Superior temporal gyrus (tissue), 1 donor: ENCODE measurements around the gene AKT1.

Experiments used
- DNase-seq: peaks from one replicate; pipeline ENCODE4 v3.0.0-alpha.2; 2016; ENCODE audit errors: extremely low spot score

Gene AKT1

DNA sequence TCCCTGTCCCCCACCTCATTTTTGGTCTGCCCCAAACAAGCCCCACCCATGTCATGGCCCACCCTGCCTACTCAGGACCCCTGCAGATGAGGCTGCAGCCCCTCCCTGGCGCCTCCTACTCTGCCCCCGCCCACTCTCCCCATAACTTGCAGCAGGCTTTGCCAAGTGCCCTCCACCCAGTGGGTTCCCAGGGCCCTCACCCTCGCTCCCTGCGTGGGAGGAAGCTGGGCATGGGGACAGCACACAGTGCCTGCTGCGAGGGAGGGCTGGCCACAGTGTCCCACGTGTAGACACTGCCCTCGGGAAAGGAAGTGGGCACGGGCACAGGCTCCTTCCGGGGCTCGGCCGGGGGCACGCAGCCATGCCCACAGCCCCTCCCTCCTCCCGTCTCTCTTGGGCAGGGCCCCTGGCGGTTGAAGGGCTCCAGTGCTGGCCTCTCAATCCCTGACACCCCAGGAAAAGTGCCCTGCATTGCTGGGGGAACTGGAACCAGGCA lies 9.4 kb downstream of the AKT1 start:
- DNase-seq: no peak

- DNase-seq: no peak
These were observed 9.9 kb downstream of the AKT1 start for GRCh38 chr14:104785708-104786080.

DNA sequence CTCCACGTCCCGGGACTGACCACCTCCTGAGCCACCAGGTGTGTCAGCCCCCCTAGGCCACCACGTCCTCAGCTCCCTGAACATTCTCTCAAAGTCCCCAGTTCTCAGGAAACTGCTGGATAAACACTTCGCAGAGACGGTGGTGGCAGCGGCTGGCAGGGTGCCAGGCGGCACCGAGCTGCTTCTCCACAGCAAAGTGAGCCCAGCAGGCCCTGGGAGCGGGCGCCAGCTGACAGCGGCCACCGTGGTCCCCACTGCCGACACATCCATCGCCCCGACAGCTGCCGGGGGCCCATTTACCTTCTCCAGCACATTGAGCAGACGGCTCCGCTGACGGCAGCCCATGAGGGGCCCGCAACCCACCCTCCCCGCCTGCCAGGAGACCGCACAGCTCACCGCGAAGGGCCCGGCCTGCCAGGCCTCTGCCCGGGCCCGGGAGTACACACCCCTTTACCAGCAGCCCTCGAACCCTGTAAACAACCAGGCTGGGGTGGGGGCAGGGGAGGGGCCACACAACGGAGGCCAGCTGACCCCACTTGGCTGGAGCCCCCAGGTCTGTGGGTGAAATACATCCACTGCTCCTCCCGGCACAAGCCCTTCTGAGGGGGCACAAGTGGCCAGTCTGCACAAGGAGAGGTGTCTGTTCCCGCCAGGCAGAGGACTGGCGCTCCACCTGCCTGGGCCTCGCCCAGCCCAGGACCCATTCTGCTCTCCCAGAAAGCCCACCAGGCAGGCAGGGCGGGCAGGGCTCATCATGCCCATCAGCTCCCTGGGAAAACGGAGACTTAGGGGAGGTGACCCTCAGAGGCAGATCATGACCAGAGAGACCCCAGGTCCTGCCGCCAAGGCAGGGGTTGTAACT lies 10.5 kb downstream of the AKT1 start:
- DNase-seq: no peak

DNA sequence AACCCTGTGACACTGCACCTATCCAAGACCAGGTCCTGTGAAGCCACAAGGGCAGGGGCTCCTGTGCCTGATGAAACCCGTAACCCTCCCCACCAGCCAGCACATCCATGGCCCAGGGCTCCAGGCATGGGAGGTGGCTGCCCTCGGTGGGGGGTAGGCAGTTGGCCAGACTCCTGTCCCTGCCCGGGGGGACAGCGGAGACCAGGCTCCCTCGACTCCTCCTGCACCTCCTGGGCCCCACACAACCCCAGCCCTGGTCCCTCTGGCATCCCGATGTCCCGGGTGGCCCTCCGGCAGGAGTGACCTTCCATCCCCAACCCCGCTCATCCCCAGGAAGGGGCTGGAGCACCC lies 11.4 kb downstream of the AKT1 start:
- no peak for DNase-seq

DNA sequence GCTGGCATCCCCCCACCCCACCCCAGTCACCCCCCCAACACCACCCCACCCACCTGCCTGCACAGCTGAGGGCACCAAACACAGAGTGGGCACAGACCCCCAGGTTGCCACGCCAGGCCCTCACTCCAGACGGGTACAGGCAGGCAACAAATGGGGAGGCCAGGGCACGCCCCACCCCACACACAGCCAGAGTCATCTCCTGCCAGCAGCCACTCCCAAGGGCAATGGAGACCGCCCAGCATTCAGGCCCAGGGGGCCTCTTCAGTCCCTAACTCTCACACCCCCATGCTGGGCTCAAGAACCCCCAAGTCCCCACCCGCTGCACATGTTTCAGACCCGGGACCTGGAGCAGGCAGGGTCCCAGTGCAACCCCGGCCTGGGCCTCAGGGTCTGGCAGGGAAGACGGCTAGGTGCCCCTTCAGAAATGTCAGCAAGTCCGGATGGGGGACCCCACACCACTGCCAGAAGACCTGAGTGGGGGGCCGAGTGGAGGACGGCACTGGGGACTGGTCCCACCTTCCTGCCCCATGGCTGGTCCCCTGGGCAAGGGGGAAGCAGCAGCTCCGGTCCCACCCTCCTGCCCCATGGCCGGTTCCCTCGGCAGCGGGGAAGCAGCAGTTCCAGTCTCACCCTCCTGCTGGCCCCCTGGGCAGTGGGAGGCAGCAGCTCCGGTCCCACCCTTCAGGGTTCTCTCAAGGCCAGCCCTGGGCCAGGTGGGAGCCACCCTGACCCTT lies 11.9 kb downstream of the AKT1 start:
- DNase-seq: no peak

DNA sequence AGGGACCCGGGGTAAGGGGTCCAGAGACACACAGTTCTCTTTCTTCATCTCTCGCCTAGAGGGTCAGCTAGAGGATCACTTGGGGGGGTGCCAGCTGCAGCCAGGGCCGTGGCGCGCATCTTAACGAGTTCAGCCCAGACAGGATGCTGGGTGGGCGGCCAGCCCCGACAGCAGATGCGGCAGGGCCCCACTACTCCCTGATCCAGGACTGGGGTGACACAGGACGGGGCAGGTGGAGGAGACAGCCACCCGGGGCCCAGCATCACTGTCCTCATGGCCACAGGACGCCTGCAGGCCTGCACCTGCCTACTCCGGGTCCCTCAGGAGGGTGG lies 12.8 kb downstream of the AKT1 start:
- no peak for DNase-seq

- no peak for DNase-seq
These were observed 13.3 kb downstream of the AKT1 start for GRCh38 chr14:104782086-104782807.

- DNase-seq: no peak
These were observed 14.1 kb downstream of the AKT1 start for GRCh38 chr14:104781271-104782077.

GRCh38 chr14:104780513-104781030 lies 15.0 kb downstream of the AKT1 start:
- DNase-seq: no peak

DNA sequence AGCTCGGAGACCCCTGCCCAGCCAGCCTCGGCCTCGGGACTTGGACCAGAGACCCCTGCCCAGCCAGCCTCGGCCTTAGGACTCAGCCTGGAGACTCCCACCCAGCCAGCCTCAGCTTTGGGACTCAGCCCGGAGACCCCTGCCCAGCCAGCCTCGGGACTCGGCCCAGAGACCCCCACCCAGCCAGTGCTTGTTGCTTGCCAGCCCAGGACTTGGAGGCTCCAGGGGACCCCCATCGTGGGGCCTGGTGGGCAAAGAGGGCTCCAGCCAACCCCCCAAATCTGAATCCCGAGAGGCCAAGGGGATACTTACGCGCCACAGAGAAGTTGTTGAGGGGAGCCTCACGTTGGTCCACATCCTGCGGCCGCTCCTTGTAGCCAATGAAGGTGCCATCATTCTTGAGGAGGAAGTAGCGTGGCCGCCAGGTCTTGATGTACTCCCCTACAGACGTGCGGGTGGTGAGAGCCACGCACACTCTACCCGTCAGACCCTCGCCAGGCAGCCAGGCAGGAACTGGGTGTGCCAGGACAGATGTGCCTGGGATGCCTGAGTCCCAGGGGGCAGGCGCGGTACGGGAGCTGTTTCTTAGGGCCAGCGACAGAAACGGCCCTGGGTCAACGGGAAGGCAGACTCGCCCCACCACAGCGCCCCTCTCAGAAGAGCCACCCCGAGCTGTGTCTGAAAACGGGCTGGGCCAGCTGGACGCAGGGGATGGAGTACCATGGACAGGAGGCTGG lies 15.6 kb downstream of the AKT1 start:
- DNase-seq: no peak

DNA sequence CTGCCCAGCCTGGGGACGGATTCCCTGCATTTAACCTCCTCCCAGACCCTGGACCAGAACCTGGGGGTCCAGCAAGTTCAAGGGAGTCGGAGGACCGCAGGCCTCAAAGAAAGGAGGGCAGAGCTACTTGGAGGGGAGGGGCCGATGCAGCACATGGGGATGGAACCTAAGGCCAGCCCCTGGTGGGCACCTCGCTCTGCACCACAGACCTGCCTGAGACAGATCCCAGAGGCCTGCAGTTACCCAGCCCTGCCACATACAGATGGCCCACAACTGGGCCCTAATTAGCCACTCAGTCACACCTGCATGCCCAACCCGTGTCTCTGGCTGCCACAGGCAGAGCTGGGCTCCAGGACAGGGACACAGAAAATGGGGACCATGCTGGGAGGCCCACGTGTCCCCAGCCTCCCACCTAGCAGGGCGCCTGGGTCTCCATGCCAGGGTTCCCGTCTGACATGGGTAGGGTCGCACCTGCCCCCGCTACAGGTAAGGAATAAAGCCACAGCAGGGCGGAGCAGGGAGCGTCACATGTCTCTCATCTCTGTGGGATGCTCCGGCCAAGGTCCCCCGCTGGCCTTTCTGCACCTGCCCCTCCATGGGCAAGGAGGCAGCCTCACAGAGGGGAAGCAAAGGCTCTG lies 16.7 kb downstream of the AKT1 start:
- DNase-seq: no peak

- no peak for DNase-seq
These were observed 17.7 kb downstream of the AKT1 start for GRCh38 chr14:104777808-104778249.

GRCh38 chr14:104776961-104777807 lies 18.4 kb downstream of the AKT1 start:
- DNase-seq: no peak

DNA sequence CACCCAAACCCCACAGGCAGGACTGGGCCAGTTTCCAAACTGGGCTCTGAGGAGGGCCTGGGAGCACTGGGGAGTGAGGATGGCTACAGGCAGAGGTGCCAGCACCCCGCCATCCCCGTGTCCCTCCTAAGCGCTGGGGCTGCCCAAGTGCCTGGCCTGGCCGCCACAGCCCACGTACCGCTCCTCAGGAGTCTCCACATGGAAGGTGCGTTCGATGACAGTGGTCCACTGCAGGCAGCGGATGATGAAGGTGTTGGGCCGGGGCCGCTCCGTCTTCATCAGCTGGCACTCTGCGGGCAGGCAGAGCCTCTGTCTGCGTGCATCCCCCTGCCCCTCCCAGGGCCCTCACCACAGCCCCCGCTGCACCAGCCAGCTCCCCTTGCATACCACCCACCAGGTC lies 19.1 kb downstream of the AKT1 start:
- DNase-seq: no peak

DNA sequence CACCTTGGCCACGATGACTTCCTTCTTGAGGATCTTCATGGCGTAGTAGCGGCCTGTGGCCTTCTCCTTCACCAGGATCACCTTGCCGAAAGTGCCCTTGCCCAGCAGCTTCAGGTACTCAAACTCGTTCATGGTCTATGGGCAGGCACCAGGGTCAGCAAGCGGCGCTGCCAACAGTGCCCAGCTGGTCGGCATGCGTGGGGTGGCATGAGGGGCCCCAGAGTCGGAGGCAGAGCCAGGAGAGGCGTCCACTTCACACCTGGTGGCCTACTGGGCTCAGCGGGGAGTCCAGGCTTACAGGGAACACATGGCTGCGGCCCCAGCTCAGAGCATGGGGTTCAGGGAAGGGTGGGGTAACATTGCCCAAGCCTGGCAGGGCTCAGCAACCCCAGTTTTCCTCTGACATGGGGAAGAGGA lies 20.5 kb downstream of the AKT1 start:
- no peak for DNase-seq

GRCh38 chr14:104774453-104775072 lies 21.0 kb downstream of the AKT1 start:
- no peak for DNase-seq

- no peak for DNase-seq
These were observed 21.8 kb downstream of the AKT1 start for GRCh38 chr14:104773505-104774452.
